Neural progenitor cell (in vitro differentiated cells): ENCODE results near the gene DDHD1. TPM values are rescaled to one million over a fixed set of nuclear protein-coding genes. Genes with fewer than 3 reads are reported as not detected.
A peak's percentile ranks its signal among the peaks of the same experiment; 100 is the strongest.

Experiments
- DNase-seq: peaks from one replicate; pipeline ENCODE4 v3.0.0-alpha.2; 2016; ENCODE audit warnings: low spot score
- H2AFZ ChIP-seq: fragments of 200-600 bp; sonication (generic); replicated peaks from 2 replicates; pipeline ENCODE4 v1.6.1; 2016; ENCODE audit warnings: antibody characterized with exemption
- H3F3A ChIP-seq: fragments of 200-600 bp; sonication (generic); 2 replicates; pipeline ENCODE4 v1.6.1; 2016; ENCODE audit warnings: antibody characterized with exemption, low read depth
- H3K27ac ChIP-seq: fragments of 200-600 bp; sonication (generic); 2 replicates; pipeline ENCODE4 v1.5.1; 2016; ENCODE audit warnings: mild to moderate bottlenecking
- H3K27me3 ChIP-seq: fragments of 200-600 bp; sonication (generic); 2 replicates; pipeline ENCODE4 v1.6.1; 2016; ENCODE audit warnings: mild to moderate bottlenecking, moderate library complexity
- H3K36me3 ChIP-seq: fragments of 200-600 bp; sonication (generic); 2 replicates; pipeline ENCODE4 v1.5.1; 2016
- H3K4me1 ChIP-seq: fragments of 200-600 bp; sonication (generic); 2 replicates; pipeline ENCODE4 v1.6.1; 2016; ENCODE audit warnings: mixed run types
- H3K4me2 ChIP-seq: fragments of 200-600 bp; sonication (generic); 2 replicates; pipeline ENCODE4 v1.6.1; 2016
- H3K4me3 ChIP-seq: fragments of 200-600 bp; sonication (generic); 2 replicates; pipeline ENCODE4 v1.5.1; 2016
- H3K79me2 ChIP-seq: fragments of 200-600 bp; sonication (generic); 2 replicates; pipeline ENCODE4 v1.6.1; 2016; ENCODE audit warnings: low read depth
- H3K9ac ChIP-seq: fragments of 200-600 bp; sonication (generic); 2 replicates; pipeline ENCODE4 v1.6.1; 2016
- H3K9me3 ChIP-seq: fragments of 200-600 bp; sonication (generic); 2 replicates; pipeline ENCODE4 v1.5.1; 2016; ENCODE audit warnings: low read depth
- H4K20me1 ChIP-seq: fragments of 200-600 bp; sonication (generic); 2 replicates; pipeline ENCODE4 v1.6.1; 2016; ENCODE audit warnings: low read depth
- H3K27ac Mint-ChIP-seq: 3 replicates; pipeline ENCODE4 v1.8.0; 2021; ENCODE audit warnings: mixed read lengths
- H3K27me3 Mint-ChIP-seq: 2 replicates; pipeline ENCODE4 v1.8.0; 2022; ENCODE audit warnings: low read depth, mild to moderate bottlenecking, inconsistent platforms, moderate library complexity, mixed read lengths; ENCODE audit not compliant: insufficient read depth
- H3K36me3 Mint-ChIP-seq: 3 replicates; pipeline ENCODE4 v1.8.0; 2021; ENCODE audit warnings: mixed read lengths
- H3K4me1 Mint-ChIP-seq: 3 replicates; pipeline ENCODE4 v1.8.0; 2021; ENCODE audit warnings: mixed read lengths
- H3K4me3 Mint-ChIP-seq: 3 replicates; pipeline ENCODE4 v1.8.0; 2021; ENCODE audit warnings: mild to moderate bottlenecking, moderate library complexity, mixed read lengths
- H3K9me3 Mint-ChIP-seq: 3 replicates; pipeline ENCODE4 v1.8.0; 2020; ENCODE audit warnings: mixed read lengths
- CTCF ChIP-seq: fragments of 200-600 bp; sonication (generic); IDR thresholded peaks from 2 replicates; pipeline ENCODE4 v1.5.1; 2017; ENCODE audit warnings: antibody characterized with exemption, mild to moderate bottlenecking
- EZH2 ChIP-seq: fragments of 200-600 bp; sonication (generic); IDR thresholded peaks from 2 replicates; pipeline ENCODE4 v1.6.1; 2017; ENCODE audit warnings: antibody characterized with exemption, mild to moderate bottlenecking, moderate library complexity
- EZH2phosphoT487 ChIP-seq: fragments of 200-600 bp; sonication (generic); IDR thresholded peaks from 2 replicates; pipeline ENCODE4 v1.6.1; 2017; ENCODE audit warnings: antibody characterized with exemption
- total RNA-seq: library from RNA; depleted of rRNA; stranded (reverse); fragments of >200 nt; gene quantifications from 2 replicates; pipeline ENCODE4 v1.2.3, GENCODE V29; 2015; ENCODE audit warnings: low replicate concordance

The DDHD1 gene
- total RNA-seq, 1 donor from 2014 or later, result 30.2 TPM

- TF ChIP-seq EZH2phosphoT487 (no peak), CTCF (no peak), EZH2 (no peak)
- no peaks in the 10 kb centered on the region for H3K36me3 ChIP-seq
- no peak overlapping the region for H3K4me3 ChIP-seq
- no peak overlapping the region for H2AFZ ChIP-seq
- no peaks in the 10 kb centered on the region for H4K20me1 ChIP-seq
- no peak overlapping the region for H3K27ac ChIP-seq
- Mint-ChIP-seq H3K27ac (no peak overlapping the region), H3K36me3 (peaks cover 22% of the 10 kb centered on the region), H3K27me3 (peaks cover under 1% of the 10 kb centered on the region), H3K9me3 (peaks cover 31% of the 10 kb centered on the region), H3K4me1 (peaks cover 11% of the 10 kb centered on the region), H3K4me3 (no peak overlapping the region)
- H3F3A ChIP-seq, result peaks cover 22% of the 10 kb centered on the region
- H3K9me3 ChIP-seq, result no peaks in the 10 kb centered on the region
- H3K4me1 ChIP-seq, result peaks cover 26% of the 10 kb centered on the region
- peaks cover 56% of the 10 kb centered on the region for H3K79me2 ChIP-seq
- H3K27me3 ChIP-seq, result no peaks in the 10 kb centered on the region
- DNase-seq, result no peak
- H3K4me2 ChIP-seq, result no peak overlapping the region
- H3K9ac ChIP-seq, result no peak overlapping the region
Measured at GRCh38 chr14:53113989-53114388, 39.1 kb downstream of the DDHD1 start.

- Mint-ChIP-seq H3K4me3 (no peak overlapping the region), H3K27me3 (no peaks in the 10 kb centered on the region), H3K27ac (no peak overlapping the region), H3K4me1 (no peaks in the 10 kb centered on the region), H3K36me3 (peaks cover 15% of the 10 kb centered on the region), H3K9me3 (peaks cover 20% of the 10 kb centered on the region)
- Histone ChIP-seq H3K9ac (no peak overlapping the region), H3K27ac (no peak overlapping the region), H3K4me1 (peaks cover 11% of the 10 kb centered on the region), H3K79me2 (peaks cover 23% of the 10 kb centered on the region), H2AFZ (no peak overlapping the region), H3K36me3 (peaks cover 5% of the 10 kb centered on the region), H3K27me3 (no peaks in the 10 kb centered on the region), H4K20me1 (no peaks in the 10 kb centered on the region), H3K9me3 (no peaks in the 10 kb centered on the region), H3F3A (no peaks in the 10 kb centered on the region), H3K4me2 (no peak overlapping the region), H3K4me3 (no peak overlapping the region)
- TF ChIP-seq CTCF (no peak), EZH2phosphoT487 (no peak)
- DNase-seq, result no peak
Measured at GRCh38 chr14:53110096-53110495, 43.0 kb downstream of the DDHD1 start.

DNA sequence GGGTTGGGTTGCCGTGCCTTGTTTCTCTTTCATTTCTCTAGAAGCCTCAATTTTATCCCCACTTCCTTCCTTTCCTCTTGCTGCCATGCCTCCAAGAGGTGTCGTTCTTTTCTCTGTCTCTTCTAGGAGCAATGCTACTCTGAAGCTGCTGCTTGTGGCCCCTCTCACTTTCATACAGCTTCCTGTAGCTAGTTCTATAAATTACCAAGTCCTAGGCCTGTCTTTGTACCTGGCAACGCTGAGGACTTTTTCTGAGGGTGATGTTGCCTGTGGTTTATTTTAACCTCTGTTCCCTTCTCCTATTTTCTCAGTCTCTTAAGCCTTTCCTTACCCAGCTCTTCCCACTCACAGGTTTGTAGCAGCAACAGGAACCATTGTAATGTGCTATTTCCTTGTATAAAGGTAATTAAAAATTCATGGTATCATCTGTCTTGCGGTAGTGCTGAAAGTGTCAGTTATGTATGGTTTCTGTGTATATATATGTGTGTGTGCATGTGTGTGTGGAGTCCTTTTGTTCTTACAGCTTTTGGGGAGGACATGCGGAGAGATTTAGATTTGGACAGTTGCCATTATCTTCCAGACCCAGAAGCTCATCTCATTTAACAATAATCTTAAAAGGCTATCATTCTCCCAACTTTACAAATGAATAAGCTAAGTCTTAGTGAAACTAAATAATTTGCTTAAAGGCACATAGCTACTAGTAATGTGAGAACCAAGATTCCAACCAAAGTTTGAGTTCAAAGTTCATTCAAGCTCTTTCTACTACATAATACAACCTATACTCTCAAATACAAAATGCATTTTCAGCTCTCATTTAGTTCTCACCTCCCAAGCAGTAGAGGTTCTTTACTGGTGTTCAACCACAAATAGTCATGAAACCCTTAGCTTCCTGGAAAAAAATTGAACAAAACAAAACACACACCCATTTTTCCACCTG, 43.8 kb downstream of the DDHD1 start:
- Histone ChIP-seq H3K4me1 (peaks cover 11% of the 10 kb centered on the region), H3K9me3 (no peaks in the 10 kb centered on the region), H3F3A (no peaks in the 10 kb centered on the region), H3K27me3 (no peaks in the 10 kb centered on the region), H2AFZ (no peak overlapping the region), H3K79me2 (peaks cover 16% of the 10 kb centered on the region), H3K27ac (peak overlapping the region; percentile 65), H3K36me3 (peaks cover 5% of the 10 kb centered on the region), H3K4me3 (no peak overlapping the region), H4K20me1 (no peaks in the 10 kb centered on the region), H3K9ac (no peak overlapping the region), H3K4me2 (no peak overlapping the region)
- no peak for TF ChIP-seq EZH2
- TF ChIP-seq CTCF, result no peak
- TF ChIP-seq EZH2phosphoT487, result no peak
- Mint-ChIP-seq H3K36me3 (peaks cover 11% of the 10 kb centered on the region), H3K4me1 (no peaks in the 10 kb centered on the region), H3K9me3 (peaks cover 16% of the 10 kb centered on the region), H3K27me3 (no peaks in the 10 kb centered on the region), H3K27ac (no peak overlapping the region), H3K4me3 (no peak overlapping the region)
- no peak for DNase-seq
